T-helper 2 cell (primary cell): Measurements from ENCODE around the gene ALAD.
"Not testable (repeated sequence)": the region's sequence is repeated elsewhere in the genome, so short reads cannot be mapped to it uniquely, and the experiment has no call there.

Experiments used
- DNase-seq, 5 experiments: peaks; one replicate each; pipeline versions ENCODE4 v3.0.0 to v3.0.0-alpha.2; 2012 to 2022

ALAD gene

GRCh38 chr9:113397203-113397631 is 3.9 kb downstream of the ALAD start:
- DNase-seq, result no peak

DNA sequence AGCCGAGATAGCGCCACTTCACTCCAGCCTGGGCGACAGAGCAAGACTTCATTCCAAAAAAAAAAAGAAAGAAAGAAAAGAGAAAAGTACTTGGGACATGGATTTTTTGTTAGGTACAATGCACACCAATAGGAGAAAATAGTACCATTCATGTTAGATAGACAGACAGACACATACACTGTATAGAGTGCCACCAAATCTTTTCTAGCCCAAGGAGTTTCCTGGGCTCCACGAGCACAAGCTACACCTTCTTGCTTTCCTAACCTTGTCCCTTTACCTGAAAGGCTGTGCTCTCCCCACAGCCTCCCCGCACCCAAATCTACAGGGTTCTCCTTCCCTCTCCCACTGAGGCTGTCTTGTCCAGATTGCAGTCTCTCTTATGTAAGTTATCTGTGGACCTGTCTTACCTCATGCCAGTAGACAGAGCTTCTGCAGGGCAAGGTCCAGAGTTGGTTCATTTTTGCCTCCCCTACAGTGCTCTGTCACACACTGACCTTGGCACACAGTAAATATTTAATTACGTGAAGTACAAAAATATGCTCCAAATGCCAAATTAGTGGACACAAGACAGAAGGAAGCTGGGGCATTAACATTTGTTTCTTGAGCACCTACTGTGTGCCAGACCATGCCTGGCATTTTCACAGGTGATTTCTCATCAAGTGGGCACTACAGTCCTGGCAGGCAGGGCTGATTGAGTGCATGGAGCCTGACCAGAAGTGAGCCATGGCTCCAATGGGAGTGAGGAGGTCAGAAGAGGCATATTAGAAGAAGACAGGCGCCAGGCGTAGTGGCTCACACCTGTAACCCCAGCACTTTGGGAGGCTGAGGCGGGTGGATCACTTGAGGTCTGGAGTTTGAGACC is 5.9 kb downstream of the ALAD start:
- no peak for DNase-seq

- no peak for DNase-seq
Observed at GRCh38 chr9:113393281-113393680, 7.8 kb downstream of the ALAD start.

DNA sequence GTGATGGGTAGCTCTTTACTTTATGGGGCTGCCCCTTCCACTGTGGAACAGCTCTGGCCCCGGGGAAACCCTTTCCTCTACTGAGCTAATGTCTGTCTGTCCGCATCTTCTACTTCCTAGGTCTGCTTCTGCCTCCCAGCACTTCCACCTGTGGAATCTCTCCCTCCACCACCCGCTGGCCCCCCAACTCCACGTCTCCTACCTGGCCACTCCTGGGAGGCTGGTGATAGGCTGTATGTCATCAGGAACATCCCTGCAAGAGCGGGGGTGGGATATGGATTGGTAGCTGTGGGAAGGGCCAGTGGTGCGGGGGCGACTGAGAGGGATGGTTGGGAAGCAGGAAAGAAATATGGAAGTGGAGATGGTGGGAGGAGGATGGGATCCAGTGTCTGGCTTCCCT is 9.2 kb downstream of the ALAD start:
- no peak for DNase-seq

- no peak for DNase-seq
Observed at GRCh38 chr9:113390192-113390960, 10.7 kb downstream of the ALAD start.

GRCh38 chr9:113389451-113389850 is 11.6 kb downstream of the ALAD start:
- DNase-seq, result no peak

DNA sequence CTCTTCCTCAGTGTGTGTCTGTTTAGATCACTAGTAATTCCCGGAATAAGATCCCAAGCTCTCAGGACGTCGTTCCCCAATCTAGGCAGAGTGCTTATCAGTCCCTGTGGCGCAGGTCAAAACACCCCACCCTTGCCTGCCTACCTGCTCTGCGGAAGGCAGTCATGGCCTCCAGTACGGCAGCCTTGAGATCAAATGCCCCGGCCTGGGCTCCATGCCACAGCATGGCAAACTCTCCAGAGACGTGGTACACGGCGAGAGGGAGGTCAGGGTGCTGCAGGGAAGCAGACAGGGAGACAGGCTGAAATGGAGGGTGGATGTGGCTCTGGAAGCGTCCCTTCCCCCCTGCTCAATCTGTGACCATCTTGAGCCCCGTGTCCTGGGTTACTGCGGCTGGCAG is 12.3 kb downstream of the ALAD start:
- no peak for DNase-seq

- no peak for DNase-seq
Observed at GRCh38 chr9:113387560-113388230, 13.4 kb downstream of the ALAD start.

- no peak for DNase-seq
Observed at GRCh38 chr9:113386571-113387393, 14.3 kb downstream of the ALAD start.

DNA sequence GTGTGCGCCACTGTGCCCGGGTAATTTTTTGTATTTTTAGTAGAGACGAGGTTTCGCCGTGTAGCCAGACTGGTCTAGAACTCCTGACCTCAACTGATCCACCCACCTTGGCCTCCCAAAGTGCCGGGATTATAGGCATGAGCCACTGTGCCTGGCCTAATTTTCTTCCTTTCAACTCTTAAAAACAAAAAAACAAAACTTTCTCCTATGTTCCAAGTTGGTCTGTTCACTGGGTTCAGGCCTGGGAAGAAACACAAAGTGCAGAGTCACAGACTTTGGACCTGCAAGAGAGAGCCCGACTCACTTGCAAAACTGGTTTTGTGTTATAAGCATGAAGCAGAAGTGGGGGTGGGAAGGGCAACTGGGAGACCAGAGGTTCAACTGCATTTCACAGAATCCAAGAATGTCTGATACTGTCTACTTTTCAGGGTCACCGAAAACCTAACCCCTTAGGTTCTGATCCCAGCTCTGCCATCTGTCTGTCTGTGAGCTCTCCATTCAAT is 19.1 kb downstream of the ALAD start:
- DNase-seq, result no peak

DNA sequence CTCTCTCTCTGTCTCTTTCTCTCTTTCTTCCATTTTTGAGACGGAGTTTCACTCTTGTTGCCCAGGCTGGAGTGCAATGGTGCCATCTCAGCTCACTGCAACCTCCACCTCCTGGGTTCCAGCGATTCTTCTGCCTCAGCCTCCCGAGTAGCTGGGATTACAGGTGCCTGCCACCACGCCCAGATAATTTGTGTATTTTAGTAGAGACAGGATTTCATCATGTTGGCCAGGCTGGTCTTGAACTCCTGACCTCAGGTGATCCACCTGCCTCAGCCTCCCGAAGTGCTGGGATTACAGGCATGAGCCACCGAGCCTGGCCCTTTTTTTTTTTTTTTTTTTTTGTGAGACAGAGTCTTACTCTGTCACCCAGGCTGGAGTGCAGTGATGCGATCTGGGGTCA is 19.6 kb downstream of the ALAD start:
- DNase-seq, result not testable (repeated sequence)

DNA sequence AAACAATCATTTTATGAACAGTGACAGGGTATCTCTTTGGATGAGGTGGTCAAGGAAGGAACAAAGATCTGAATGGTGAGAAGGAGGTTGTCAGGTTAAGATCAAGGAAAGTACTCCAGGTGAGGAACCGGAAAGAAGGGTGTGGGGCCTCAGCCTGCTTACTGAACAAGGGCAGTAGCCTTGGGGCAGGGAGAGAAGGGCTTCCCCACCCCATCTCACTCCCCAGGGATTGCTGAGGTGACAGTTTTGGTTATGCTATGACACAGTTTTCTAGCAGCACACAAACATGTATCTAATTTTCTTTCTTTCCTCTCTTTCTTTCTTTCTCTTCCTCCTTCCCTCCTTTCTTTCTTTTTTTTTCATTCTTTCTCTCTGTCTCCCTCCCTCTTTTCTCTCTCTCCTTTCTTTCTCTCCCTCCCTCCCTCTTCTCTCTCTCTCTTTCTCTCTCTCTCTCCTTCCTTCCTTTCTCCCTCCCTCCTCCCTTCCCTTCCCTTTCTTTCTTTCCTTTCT is 20.2 kb downstream of the ALAD start:
- DNase-seq, result no peak

DNA sequence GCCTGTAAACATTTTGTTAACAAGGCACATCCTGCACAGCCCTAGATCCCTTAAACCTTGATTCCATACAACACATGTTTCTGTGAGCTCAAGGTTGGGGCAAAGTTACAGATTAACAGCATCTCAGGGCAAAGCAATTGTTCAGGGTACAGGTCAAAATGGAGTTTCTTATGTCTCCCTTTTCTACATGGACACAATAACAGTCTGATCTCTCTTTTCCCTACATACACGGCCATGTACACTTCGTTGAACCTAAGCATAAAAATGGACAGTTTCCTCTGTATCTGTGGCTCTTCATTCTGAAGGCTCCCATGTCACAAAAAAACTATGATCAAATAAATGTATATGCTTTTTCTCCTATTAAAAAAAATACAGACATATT is 21.3 kb downstream of the ALAD start:
- not testable (repeated sequence) for DNase-seq

- DNase-seq, result not testable (repeated sequence)
Observed at GRCh38 chr9:113379094-113379828, 21.8 kb downstream of the ALAD start.

DNA sequence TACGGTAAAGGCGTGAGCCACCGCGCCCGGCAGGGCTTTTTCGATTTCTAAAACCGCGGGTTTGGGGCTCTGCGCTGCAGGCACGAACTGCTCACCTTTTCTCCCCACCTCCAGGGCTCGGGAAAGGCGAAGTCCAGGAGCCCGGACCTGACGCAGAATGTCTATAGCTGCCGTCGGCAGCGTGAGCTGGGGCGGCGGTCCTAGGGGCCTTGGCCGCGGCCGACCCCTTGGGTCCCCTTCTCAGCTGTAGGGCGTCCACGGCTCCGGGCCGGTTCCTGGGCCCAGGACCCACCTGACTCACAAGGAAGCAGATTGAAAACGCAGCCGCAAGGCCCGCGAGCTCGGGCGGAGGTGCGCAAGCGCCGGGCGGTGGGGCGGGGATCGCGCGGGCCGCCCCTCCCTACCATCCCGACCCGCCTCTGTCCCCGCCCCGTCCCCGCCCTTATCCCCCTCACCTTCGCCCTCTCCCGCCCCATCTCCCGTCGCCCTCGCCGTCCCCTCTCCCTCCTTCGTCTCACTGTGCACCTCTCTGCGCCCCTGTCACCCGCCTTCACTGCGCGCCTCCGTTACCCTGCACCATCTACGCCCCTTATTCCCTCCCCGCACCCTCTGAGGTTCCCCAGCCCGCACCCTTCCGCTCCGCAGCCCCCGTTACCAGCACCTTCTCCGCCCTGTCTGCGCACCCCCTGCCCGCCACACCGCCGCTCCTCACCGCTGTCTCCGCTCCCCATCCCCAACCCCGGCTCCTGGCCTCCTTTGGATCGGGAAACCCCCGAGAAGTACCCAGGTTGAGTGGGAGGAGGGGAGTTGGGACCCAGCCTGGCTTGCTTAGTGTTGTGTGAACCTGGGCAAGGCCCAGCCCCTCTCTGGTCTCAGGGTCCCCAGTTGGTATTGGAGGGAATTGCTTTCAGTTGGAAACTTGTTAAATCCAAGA is 24.2 kb downstream of the ALAD start, which contains the start of gene HDHD3:
Gene HDHD3 (minus strand): TSS at position 353 of the 934 bp plus-strand sequence. CDS start 2,632 bp downstream, outside the sequence.
- peak; percentile 55 to 88 (median 68) for DNase-seq

DNA sequence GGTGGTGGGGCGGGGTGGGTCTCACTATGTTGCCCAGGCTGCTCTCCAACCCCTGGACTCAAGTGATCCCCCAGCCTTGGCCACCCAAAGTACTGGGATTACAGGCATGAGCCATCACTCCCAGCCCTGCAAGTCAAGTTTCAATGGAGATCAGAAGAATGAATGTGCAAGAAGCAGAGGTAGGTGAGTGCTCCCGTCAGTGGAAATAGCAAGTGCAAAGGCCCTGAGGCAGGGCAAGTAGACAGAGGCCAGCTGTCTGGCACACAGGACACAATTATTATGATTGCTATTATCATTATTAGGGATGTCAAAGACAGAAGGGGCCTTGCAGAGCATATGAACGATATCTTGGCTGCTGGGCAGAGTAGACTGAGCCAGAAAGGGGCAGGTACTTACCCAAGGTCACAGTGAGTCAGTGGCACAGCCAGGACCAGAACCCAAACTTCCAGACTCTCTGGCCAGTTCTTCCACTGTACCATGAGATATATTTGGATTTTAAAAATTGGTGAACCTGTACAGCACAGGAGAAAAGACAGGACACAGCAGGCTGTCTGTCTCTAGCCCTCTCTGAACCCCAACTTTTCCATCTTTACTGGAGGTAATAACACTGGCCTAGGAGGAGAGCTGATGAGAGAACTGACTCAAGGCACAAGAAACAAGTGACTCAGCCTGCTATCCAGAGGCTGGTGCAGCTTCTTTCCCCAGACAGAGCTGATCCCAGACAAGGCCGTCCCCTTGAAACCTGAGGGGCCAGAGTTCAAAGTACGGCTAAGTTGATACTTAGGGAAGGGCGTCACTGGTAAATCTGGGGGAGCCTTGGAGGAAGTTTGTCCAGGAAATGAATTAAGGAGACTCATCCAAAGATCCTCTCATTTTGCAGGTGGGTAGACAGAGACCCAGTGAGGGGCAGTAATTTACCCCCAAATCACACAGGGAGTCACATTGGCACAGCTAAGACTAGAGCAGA is 25.7 kb downstream of the ALAD start:
- no peak for DNase-seq

DNA sequence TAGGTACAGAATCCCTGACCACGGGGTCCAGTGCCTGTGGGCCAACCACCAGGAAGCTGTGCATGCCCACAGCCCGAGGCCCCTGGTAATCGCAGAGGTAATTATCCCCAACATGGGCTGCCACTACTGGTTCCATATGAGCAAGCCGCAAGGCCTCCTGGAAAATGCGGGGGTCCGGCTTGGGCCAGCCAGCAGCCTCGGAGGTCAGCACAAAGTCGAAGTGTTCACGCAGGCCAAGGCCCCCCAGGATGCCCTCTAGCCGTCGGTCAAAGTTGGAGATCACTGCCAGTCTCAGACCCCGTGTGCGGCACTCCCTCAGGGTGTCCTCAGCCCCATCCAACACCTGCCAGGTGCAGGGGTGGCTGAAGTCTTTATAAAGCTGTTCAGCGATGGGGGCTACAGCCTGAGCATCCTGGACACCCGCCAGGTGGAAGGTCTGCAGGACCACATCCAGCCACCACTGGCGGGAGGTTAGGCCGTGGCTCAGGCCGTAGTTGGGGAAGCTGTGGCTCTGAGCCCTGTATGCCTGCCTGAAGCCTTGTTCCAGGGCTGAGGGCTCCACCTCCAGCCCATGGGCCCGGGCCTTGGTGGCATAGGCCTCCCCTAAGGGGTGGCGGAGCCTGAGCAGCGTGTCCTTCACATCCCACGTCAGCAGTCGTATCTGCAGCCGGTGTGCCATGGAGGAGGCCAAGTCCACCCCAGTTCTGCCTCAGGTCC is 27.2 kb downstream of the ALAD start:
- no peak for DNase-seq

- no peak for DNase-seq
Observed at GRCh38 chr9:113373256-113373655, 27.8 kb downstream of the ALAD start.
